Esophagus squamous epithelium (tissue), 5 donors: ENCODE results near the gene ANKRD13C. TPM values are rescaled to one million over a fixed set of nuclear protein-coding genes. Genes with fewer than 3 reads are reported as not detected.
"Not testable (repeated sequence)": the region's sequence is repeated elsewhere in the genome, so short reads cannot be mapped to it uniquely, and the experiment has no call there.

Experiments
- DNase-seq: peaks from one replicate; lab custom pipeline; 2025; lab: John Stamatoyannopoulos, UW
- H3K27ac ChIP-seq, 4 donors: fragments of 200-600 bp; sonication (generic); one replicate each; pipeline ENCODE4 v1.5.1; 2016 to 2019; ENCODE audit warnings: mild to moderate bottlenecking in 1 of 4
- H3K27me3 ChIP-seq, 4 donors: fragments of 200-600 bp; sonication (generic); 1 replicate in 3 of 4; 2 replicates in 1 of 4; pipeline versions ENCODE4 v1.5.1 to v1.6.0; 2017 to 2021; ENCODE audit warnings: antibody characterized with exemption in 1 of 4
- H3K36me3 ChIP-seq, 3 donors: fragments of 200-600 bp; sonication (generic); one replicate each; pipeline ENCODE4 v1.5.1; 2016 to 2019
- H3K4me1 ChIP-seq, 3 donors: fragments of 200-600 bp; sonication (generic); one replicate each; pipeline ENCODE4 v1.5.1; 2017 to 2019
- H3K4me3 ChIP-seq, 4 donors: fragments of 200-600 bp; sonication (generic); 1 replicate in 3 of 4; 2 replicates in 1 of 4; pipeline ENCODE4 v1.5.1; 2016 to 2019; ENCODE audit warnings: mild to moderate bottlenecking in 2 of 4, moderate library complexity in 1 of 4
- H3K9me3 ChIP-seq, 3 donors: fragments of 200-600 bp; sonication (generic); one replicate each; pipeline ENCODE4 v1.5.1; 2016 to 2019
- POLR2A ChIP-seq, 4 donors: fragments of 450-650 bp; IDR thresholded peaks; one replicate each; pipeline ENCODE4 v1.6.1; 2017; ENCODE audit warnings: antibody characterized with exemption in 4 of 4, mild to moderate bottlenecking in 4 of 4, moderate library complexity in 3 of 4
- WGBS, 2 donors: methylation state at CpG; one replicate each; pipeline ENCODE4 v1.1.5; 2018; 5-methylcytosine and 5-hydroxymethylcytosine counted together
- intact Hi-C: fragments of 100-400 bp; cut with DNase I; formaldehyde crosslinking; loops from one replicate; pipeline ENCODE4 v1.15.0; 2022
- total RNA-seq, 4 donors: library from RNA; depleted of rRNA; stranded (reverse); fragments of >200 nt; gene quantifications; one replicate each; pipeline ENCODE4 v1.1.0, GENCODE V29; 2016
- TF ChIP-seq, protein P1 (sequence below), 6 experiments: fragments of 450-650 bp in 4 of 6; fragments of 200-600 bp in 2 of 6; sonication (generic) in 2 of 6; IDR thresholded peaks; one replicate each; pipeline ENCODE4 v1.5.1; 2016 to 2019; ENCODE audit warnings: antibody characterized with exemption in 6 of 6, mild to moderate bottlenecking in 4 of 6, moderate library complexity in 4 of 6
- donor health status: DM: yes; HTN: yes; CAD: no.

Gene ANKRD13C
- total RNA-seq, 4 donors from 2014 or later = 17.2 to 23.3 (median 17.4) TPM

DNA sequence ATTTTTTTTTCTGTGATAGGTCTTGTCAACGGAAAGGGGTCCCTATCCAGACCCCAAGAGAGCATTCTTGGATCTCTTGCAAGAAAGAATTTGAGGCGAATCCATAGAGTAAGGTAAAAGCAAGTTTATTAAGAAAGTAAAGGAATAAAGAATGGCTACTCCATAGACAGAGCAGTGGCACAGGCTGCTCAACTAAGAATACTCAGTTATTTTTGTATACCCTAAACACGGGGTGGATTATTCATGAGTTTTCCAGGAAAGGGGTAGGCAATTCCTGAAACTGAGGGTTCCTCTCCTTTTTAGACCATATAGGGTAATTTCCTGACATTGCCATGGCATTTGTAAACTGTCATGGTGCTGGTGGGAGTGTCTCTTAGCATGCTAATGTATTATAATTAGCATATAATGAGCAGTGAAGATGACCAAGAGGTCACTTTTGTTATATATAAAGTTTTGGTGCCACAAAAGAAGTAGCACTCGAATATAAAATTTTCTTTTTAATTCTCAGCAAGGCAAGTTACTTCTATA, 12.0 kb upstream of the ANKRD13C start:
- DNase-seq, H3K4me1 ChIP-seq, H3K27ac ChIP-seq, H3K36me3 ChIP-seq, H3K4me3 ChIP-seq, intact Hi-C loops, H3K9me3 ChIP-seq, H3K27me3 ChIP-seq: not testable (repeated sequence)
- 80 to 87% methylated on average over 4 of the region's 4 CpGs for whole genome bisulfite sequencing, 2 donors

DNA sequence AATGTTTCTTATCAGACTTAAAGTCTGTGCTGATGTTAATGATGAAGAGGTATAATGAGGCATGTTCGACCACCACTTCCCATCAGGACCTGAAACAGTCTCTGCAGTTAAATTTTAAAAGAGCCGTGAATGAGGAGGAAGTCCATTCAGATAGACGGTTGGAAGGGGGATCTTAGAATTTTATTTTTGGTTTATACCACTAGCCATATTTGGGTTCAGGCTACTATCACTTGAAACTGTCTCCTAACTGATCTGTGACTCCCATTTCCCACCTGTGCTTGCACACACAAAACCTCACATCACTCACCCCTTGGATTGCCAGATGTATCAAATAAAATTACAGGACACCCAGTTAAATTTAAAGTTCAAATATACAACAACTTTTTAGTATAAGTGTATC, 9.9 kb upstream of the ANKRD13C start:
- Histone ChIP-seq H3K4me1 (no peaks in the 10 kb centered on the region), H3K9me3 (no peaks in the 10 kb centered on the region), H3K27ac (no peak overlapping the region), H3K27me3 (no peaks in the 10 kb centered on the region), H3K36me3 (peaks cover 0 to 4% (median 0%) of the 10 kb centered on the region in 3 donors), H3K4me3 (no peak overlapping the region)
- no peak for TF ChIP-seq POLR2A (IDR thresholded peaks at IDR 0.05)
- TF ChIP-seq, protein P1, sequence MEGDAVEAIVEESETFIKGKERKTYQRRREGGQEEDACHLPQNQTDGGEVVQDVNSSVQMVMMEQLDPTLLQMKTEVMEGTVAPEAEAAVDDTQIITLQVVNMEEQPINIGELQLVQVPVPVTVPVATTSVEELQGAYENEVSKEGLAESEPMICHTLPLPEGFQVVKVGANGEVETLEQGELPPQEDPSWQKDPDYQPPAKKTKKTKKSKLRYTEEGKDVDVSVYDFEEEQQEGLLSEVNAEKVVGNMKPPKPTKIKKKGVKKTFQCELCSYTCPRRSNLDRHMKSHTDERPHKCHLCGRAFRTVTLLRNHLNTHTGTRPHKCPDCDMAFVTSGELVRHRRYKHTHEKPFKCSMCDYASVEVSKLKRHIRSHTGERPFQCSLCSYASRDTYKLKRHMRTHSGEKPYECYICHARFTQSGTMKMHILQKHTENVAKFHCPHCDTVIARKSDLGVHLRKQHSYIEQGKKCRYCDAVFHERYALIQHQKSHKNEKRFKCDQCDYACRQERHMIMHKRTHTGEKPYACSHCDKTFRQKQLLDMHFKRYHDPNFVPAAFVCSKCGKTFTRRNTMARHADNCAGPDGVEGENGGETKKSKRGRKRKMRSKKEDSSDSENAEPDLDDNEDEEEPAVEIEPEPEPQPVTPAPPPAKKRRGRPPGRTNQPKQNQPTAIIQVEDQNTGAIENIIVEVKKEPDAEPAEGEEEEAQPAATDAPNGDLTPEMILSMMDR (IDR thresholded peaks at IDR 0.05) = no peak
- WGBS, 2 donors = 79 to 87% methylated on average over 3 of the region's 3 CpGs
- DNase-seq = no peak
- intact Hi-C loops = no loop called here

DNA sequence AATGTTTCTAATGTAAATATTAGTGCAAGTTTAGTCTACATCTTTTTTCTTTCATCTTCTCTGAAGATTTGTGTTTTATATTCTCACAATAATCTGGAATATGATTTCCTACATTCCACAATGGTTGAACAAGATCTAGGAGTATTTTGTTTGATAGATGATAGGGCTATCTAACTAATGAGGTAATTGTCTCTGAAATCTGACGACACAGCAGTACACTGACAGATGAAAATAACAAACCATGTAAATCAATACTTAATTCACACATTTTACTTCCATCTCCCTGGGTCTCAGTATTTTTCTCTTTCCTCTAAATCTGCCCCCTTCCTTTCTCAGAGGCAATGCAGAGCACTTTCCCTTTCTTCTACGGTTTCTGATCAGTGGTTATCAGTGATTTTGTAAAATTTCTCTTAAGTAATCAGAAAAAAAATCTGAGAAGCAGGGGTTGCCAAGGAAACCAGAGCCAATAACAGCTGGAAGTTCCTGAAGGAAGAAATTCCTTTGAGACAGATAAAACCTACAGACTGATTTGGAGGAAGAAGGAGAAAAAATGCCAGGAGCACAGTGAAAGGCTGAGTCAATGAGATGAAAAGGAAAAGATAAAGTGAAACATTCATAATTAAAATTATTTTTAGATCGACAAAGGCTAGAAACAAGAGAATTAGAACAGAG, 7.3 kb upstream of the ANKRD13C start:
- TF ChIP-seq, protein P1 (IDR thresholded peaks at IDR 0.05) = no peak
- TF ChIP-seq POLR2A (IDR thresholded peaks at IDR 0.05) = no peak
- no peak for DNase-seq
- 53 to 68% methylated on average over 3 of the region's 3 CpGs for WGBS, 2 donors

DNA sequence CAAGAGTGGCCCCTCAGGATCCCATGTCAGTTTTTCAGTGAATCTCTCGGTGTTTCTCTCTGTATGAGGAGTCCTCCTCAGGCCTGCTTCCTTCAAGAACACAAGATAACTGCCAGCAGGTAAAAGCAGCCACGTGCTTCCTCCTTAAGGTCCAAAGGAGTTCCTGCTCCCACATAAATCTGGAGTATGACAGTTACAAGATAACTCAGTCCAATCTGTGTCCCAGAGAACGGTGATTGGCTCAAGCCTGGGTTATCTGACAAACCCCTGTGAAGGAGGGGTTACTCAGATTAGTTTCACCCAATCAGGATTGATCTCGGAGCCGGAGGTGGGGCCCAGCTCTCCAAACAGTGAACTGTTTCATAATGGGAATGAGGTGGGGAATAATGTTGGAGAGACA, 5.8 kb upstream of the ANKRD13C start:
- DNase-seq = no peak
- intact Hi-C loops = no loop called here
- 84 to 94% methylated on average over 4 of the region's 5 CpGs for WGBS, 2 donors

More for the DNA sequence above, 7.3 kb upstream of the ANKRD13C start:
- H3K27ac ChIP-seq = no peak overlapping the region
- H3K4me3 ChIP-seq = no peak overlapping the region
- H3K27me3 ChIP-seq = no peaks in the 10 kb centered on the region
- intact Hi-C loops = no loop called here
- no peaks in the 10 kb centered on the region for H3K9me3 ChIP-seq
- no peaks in the 10 kb centered on the region for H3K36me3 ChIP-seq
- H3K4me1 ChIP-seq = no peaks in the 10 kb centered on the region

DNA sequence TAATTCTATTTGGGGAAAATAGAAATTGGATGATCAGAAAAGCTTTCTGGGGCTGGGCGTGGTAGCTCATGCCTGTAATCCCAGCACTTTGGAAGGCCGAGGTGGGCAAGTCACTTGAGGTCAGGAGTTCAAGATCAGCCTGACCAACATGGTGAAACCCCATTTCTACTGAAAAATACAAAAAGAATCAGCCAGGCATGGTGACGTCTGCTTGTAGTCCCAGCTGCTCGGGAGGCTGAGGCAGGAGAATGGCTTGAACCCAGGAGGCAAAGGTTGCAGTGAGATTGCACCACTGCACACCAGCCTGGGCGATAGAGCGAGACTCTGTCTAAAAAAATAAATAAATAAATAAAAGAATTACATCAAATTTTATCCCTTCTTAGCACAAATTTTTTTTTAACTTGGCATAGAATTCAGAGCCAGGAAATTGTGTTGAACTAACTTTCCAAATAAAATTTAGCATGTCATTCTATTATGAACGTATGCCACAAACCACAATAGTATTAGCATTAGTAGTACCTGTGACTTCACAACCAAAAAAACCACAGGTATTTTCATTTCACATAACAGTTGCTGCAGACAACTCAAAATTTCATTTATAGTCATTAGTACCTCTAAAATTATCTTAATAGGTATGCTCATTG, 4.5 kb upstream of the ANKRD13C start:
- H3K27me3 ChIP-seq = no peaks in the 10 kb centered on the region
- intact Hi-C loops = loop anchor here (10.0 kb wide), 1 partner anchor 56 kb away; the partner anchor contains the start of gene CTH
- TF ChIP-seq POLR2A (IDR thresholded peaks at IDR 0.05) = no peak
- TF ChIP-seq, protein P1 (IDR thresholded peaks at IDR 0.05) = no peak
- WGBS, 2 donors = 80 to 81% methylated on average over 7 of the region's 7 CpGs
- H3K9me3 ChIP-seq = no peaks in the 10 kb centered on the region
- H3K27ac ChIP-seq = no peak overlapping the region
- DNase-seq = no peak
- no peak overlapping the region for H3K4me3 ChIP-seq
- H3K4me1 ChIP-seq = peaks cover 0 to 16% (median 9%) of the 10 kb centered on the region in 3 donors
- no peaks in the 10 kb centered on the region for H3K36me3 ChIP-seq

More for the DNA sequence above, 5.8 kb upstream of the ANKRD13C start:
- no peaks in the 10 kb centered on the region for H3K27me3 ChIP-seq
- H3K36me3 ChIP-seq = no peaks in the 10 kb centered on the region
- no peak overlapping the region for H3K27ac ChIP-seq
- TF ChIP-seq POLR2A (IDR thresholded peaks at IDR 0.05) = no peak
- TF ChIP-seq, protein P1 (IDR thresholded peaks at IDR 0.05) = no peak
- no peak overlapping the region for H3K4me3 ChIP-seq
- H3K9me3 ChIP-seq = no peaks in the 10 kb centered on the region
- H3K4me1 ChIP-seq = peaks cover 0 to 11% (median 7%) of the 10 kb centered on the region in 3 donors
